ENCODE results near the gene IQCE. TPM values are rescaled to one million over a fixed set of nuclear protein-coding genes. Genes with fewer than 3 reads are reported as not detected.

The IQCE gene
- 6.1 and 9.9 TPM in 2 replicates for total RNA-seq (ENCODE audit: low replicate concordance)

DNA sequence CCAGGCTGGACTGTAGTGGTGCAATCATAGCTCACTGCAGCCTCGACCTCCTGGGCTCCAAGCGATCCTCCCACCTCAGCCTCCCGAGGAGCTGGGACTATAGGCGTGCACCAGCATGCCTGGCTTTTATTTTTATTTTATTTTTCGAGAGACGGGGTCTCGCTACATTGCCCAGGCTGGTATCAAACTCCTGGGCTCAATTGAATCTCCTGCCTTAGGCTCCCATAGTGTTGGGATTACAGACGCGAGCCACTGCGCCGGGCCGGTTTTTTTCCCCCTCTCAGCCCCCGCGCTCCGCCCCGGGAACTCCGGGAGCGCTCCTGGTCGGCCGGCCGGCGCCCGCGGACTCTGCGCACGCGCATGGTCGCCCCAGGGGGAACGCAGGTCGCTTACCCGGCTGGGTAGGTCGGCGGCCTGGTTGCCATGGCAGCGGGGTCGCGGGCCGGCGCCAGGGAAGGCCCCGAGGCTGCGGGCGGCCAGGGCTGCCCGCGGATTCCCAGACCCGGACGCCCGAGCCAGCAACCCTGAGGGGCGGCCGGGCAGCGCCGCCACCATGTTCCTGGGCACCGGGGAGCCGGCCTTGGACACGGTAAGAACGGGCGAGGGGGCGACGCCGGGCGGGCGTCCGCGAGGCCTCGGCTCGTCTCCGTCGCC is at the start of gene IQCE:
Gene IQCE (plus strand): TSS at position 351 of the 654 bp plus-strand sequence. CDS start 203 bp downstream, at position 554.

DNA sequence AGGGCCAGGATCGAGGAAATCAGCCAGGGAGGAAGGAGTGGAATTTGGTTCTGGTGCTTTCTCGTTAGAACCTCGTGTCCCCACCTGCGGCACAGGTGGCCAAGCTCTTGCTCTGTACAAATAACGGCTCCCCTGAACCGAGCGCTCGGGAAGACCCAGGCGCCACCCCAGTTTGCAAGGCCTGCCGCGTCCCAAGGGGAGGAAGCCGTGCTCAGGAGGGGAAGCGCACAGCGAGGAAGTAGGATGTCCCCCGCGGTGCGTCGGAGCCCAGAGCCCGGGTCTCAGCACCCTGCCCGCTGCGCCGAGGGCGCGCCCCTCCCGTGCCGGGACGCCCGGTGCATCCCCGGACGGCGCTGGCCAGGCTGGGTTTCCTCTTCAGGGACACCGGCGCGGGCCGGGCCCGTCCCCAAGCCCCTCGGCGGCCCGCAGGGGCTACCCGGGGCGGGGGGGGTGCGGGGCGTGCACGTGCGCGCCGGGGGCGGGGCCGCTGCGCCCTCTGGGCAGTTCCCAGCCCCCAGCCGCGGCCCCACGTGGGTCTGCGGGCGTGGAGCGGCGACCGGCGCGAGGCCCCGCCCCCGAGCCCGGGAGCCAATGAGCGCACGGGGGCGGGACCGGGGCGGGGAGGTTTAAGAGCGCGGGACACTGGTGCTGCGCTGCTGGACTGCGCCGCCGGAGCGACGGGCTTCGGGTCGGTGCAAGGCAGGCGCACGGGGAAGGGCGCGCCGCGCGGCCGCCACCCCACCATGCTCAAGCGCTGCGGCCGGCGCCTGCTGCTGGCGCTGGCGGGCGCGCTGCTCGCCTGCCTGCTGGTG is 39.5 kb upstream of the IQCE start, which contains the start of gene LFNG:
Gene LFNG (plus strand): TSS at position 656 of the 812 bp plus-strand sequence. CDS start 88 bp downstream, at position 744.

GRCh38 chr7:2555121-2556052 is 3.4 kb upstream of the IQCE start, which contains the start of gene BRAT1:
Gene BRAT1, minus strand, starts transcription at chr7:2555524. Its CDS starts 1,093 bp downstream, at chr7:2554431.

GRCh38 chr7:2631946-2632732 is 73.4 kb downstream of the IQCE start, which contains the start of gene TTYH3:
Gene TTYH3, plus strand, starts transcription at chr7:2631986. Its CDS starts 170 bp downstream, at chr7:2632156.

Other genes with a start within 250 kb of the IQCE start
- 10.9 and 20.1 TPM in 2 replicates for gene SNX8, start 244.5 kb upstream of the IQCE start, total RNA-seq (ENCODE audit: low replicate concordance)
- gene EIF3B, start 204.2 kb upstream of the IQCE start, total RNA-seq (ENCODE audit: low replicate concordance), result 140 and 165 TPM in 2 replicates
- 6.0 and 7.4 TPM in 2 replicates for gene CHST12, start 155.4 kb upstream of the IQCE start, total RNA-seq (ENCODE audit: low replicate concordance)
- not detected in 2 replicates for gene GRIFIN, start 82.6 kb upstream of the IQCE start, total RNA-seq (ENCODE audit: low replicate concordance)
- gene LFNG, start 39.2 kb upstream of the IQCE start, total RNA-seq (ENCODE audit: low replicate concordance), result 2.1 and 2.6 TPM in 2 replicates
- 9.7 and 16.8 TPM in 2 replicates for gene BRAT1, start 3.5 kb upstream of the IQCE start, total RNA-seq (ENCODE audit: low replicate concordance)
- gene TTYH3, start 73.0 kb downstream of the IQCE start, total RNA-seq (ENCODE audit: low replicate concordance), result 15.9 and 36.8 TPM in 2 replicates
- gene AMZ1, start 129.2 kb downstream of the IQCE start, total RNA-seq (ENCODE audit: low replicate concordance), result under 0.01 and 0.70 TPM in 2 replicates

All from smooth muscle cell of the coronary artery (primary cell).